GM19324 (cell line): ENCODE results near the gene TRABD2B.
"Not testable (repeated sequence)": the region's sequence is repeated elsewhere in the genome, so short reads cannot be mapped to it uniquely, and the experiment has no call there.

Experiments used
- ATAC-seq: cut with Tn5 transposase; IDR thresholded peaks from one replicate; pipeline ENCODE4 v1.9.1; 2021; ENCODE audit warnings: mild to moderate bottlenecking, moderate library complexity; ENCODE audit not compliant: unreplicated experiment, low FRiP score

The TRABD2B gene

GRCh38 chr1:47970882-47971281 lies 26.3 kb downstream of the TRABD2B start:
- ATAC-seq, result no peak

GRCh38 chr1:47969478-47969877 lies 27.7 kb downstream of the TRABD2B start:
- no peak for ATAC-seq

GRCh38 chr1:47968556-47968888 lies 28.7 kb downstream of the TRABD2B start:
- no peak for ATAC-seq

GRCh38 chr1:47967864-47968555 lies 29.2 kb downstream of the TRABD2B start:
- ATAC-seq, result no peak

- no peak for ATAC-seq
Measured at GRCh38 chr1:47965816-47966215, 31.4 kb downstream of the TRABD2B start.

GRCh38 chr1:47964636-47965035 lies 32.5 kb downstream of the TRABD2B start:
- no peak for ATAC-seq

- no peak for ATAC-seq
Measured at GRCh38 chr1:47963568-47964358, 33.4 kb downstream of the TRABD2B start.

GRCh38 chr1:47962750-47963492 lies 34.3 kb downstream of the TRABD2B start:
- no peak for ATAC-seq

GRCh38 chr1:47961835-47962234 lies 35.4 kb downstream of the TRABD2B start:
- not testable (repeated sequence) for ATAC-seq

- not testable (repeated sequence) for ATAC-seq
Measured at GRCh38 chr1:47956491-47956890, 40.7 kb downstream of the TRABD2B start.

- ATAC-seq, result no peak
Measured at GRCh38 chr1:47953661-47954060, 43.5 kb downstream of the TRABD2B start.

- no peak for ATAC-seq
Measured at GRCh38 chr1:47951545-47952235, 45.5 kb downstream of the TRABD2B start.

GRCh38 chr1:47951026-47951425 lies 46.2 kb downstream of the TRABD2B start:
- ATAC-seq, result no peak

- no peak for ATAC-seq
Measured at GRCh38 chr1:47950471-47950870, 46.7 kb downstream of the TRABD2B start.

GRCh38 chr1:47948126-47948525 lies 49.1 kb downstream of the TRABD2B start:
- no peak for ATAC-seq

- ATAC-seq, result no peak
Measured at GRCh38 chr1:47947531-47947930, 49.7 kb downstream of the TRABD2B start.

- no peak for ATAC-seq
Measured at GRCh38 chr1:47944561-47944960, 52.6 kb downstream of the TRABD2B start.

GRCh38 chr1:47942240-47942629 lies 55.0 kb downstream of the TRABD2B start:
- ATAC-seq, result no peak

- no peak for ATAC-seq
Measured at GRCh38 chr1:47941609-47942239, 55.5 kb downstream of the TRABD2B start.

GRCh38 chr1:47940779-47941178 lies 56.4 kb downstream of the TRABD2B start:
- ATAC-seq, result no peak
